Trophoblast cell (in vitro differentiated cells and primary cell): ENCODE results near the gene OR10V1.
"Not testable (repeated sequence)": the region's sequence is repeated elsewhere in the genome, so short reads cannot be mapped to it uniquely, and the experiment has no call there.

Experiments
- DNase-seq, 2 donors: peaks; one replicate each; pipeline ENCODE4 v3.0.0-alpha.2; 2016
- H2AFZ ChIP-seq: 2 replicates; pipeline ENCODE4 v1.6.1; 2013; ENCODE audit warnings: low read length, moderate library complexity, mild to moderate bottlenecking; ENCODE audit not compliant: insufficient read depth, poor library complexity
- H2AK5ac ChIP-seq: 2 replicates; pipeline ENCODE4 v1.6.1; 2013; ENCODE audit warnings: mild to moderate bottlenecking, low read length
- H2BK120ac ChIP-seq: 2 replicates; pipeline ENCODE4 v1.6.1; 2013; ENCODE audit warnings: low read length, mild to moderate bottlenecking, moderate library complexity; ENCODE audit not compliant: insufficient read depth, poor library complexity
- H2BK12ac ChIP-seq: 2 replicates; pipeline ENCODE4 v1.6.1; 2013; ENCODE audit warnings: mild to moderate bottlenecking, low read length, moderate library complexity
- H2BK5ac ChIP-seq: 2 replicates; pipeline ENCODE4 v1.6.1; 2013; ENCODE audit warnings: low read length, low read depth, moderate library complexity, mild to moderate bottlenecking; ENCODE audit not compliant: poor library complexity
- H3K14ac ChIP-seq: 2 replicates; pipeline ENCODE4 v1.6.1; 2013; ENCODE audit warnings: mild to moderate bottlenecking, low read length
- H3K18ac ChIP-seq: 2 replicates; pipeline ENCODE4 v1.6.1; 2013; ENCODE audit warnings: mild to moderate bottlenecking, low read length
- H3K23ac ChIP-seq: 2 replicates; pipeline ENCODE4 v1.6.1; 2013; ENCODE audit warnings: low read length
- H3K27ac ChIP-seq: 2 replicates; pipeline ENCODE4 v1.5.1; 2013; ENCODE audit warnings: low read depth, mild to moderate bottlenecking, inconsistent platforms, low read length, moderate library complexity
- H3K27me3 ChIP-seq: 2 replicates; pipeline ENCODE4 v1.6.1; 2013; ENCODE audit warnings: inconsistent platforms, mild to moderate bottlenecking, low read length, moderate library complexity; ENCODE audit not compliant: insufficient read depth
- H3K36me3 ChIP-seq, 2 experiments: 1 replicate in 1 of 2; 2 replicates in 1 of 2; pipeline ENCODE4 v1.6.1; 2013; ENCODE audit warnings: low read length in 2 of 2, mild to moderate bottlenecking in 2 of 2, moderate library complexity in 1 of 2; ENCODE audit not compliant: insufficient read depth in 2 of 2, control insufficient read depth in 1 of 2
- H3K4ac ChIP-seq: 2 replicates; pipeline ENCODE4 v1.6.1; 2013; ENCODE audit warnings: low read depth, mild to moderate bottlenecking, low read length, moderate library complexity
- H3K4me1 ChIP-seq, 2 experiments: 1 replicate in 1 of 2; 2 replicates in 1 of 2; pipeline ENCODE4 v1.6.1; 2013; ENCODE audit warnings: low read length in 2 of 2, mild to moderate bottlenecking in 2 of 2, moderate library complexity in 1 of 2; ENCODE audit not compliant: insufficient read depth in 2 of 2, control insufficient read depth in 1 of 2
- H3K4me2 ChIP-seq: 2 replicates; pipeline ENCODE4 v1.6.1; 2013; ENCODE audit warnings: inconsistent platforms, mild to moderate bottlenecking, low read length, moderate library complexity
- H3K4me3 ChIP-seq: 2 replicates; pipeline ENCODE4 v1.5.1; 2013; ENCODE audit warnings: mild to moderate bottlenecking, low read depth, low read length, inconsistent platforms
- H3K79me1 ChIP-seq: one replicate; pipeline ENCODE4 v1.6.1; 2013; ENCODE audit warnings: low read length
- H3K79me2 ChIP-seq: 2 replicates; pipeline ENCODE4 v1.6.1; 2013; ENCODE audit warnings: low read length, mild to moderate bottlenecking; ENCODE audit not compliant: control insufficient read depth, insufficient read depth, poor library complexity
- H3K9ac ChIP-seq: 2 replicates; pipeline ENCODE4 v1.6.1; 2013; ENCODE audit warnings: mild to moderate bottlenecking, low read length
- H3K9me3 ChIP-seq: 2 replicates; pipeline ENCODE4 v1.6.1; 2013; ENCODE audit warnings: low read depth, mild to moderate bottlenecking, control low read depth, inconsistent platforms, low read length; ENCODE audit not compliant: insufficient read depth
- H4K12ac ChIP-seq: 2 replicates; pipeline ENCODE4 v1.6.1; 2013; ENCODE audit warnings: low read depth, mild to moderate bottlenecking, low read length, moderate library complexity
- H4K8ac ChIP-seq: 2 replicates; pipeline ENCODE4 v1.6.1; 2013; ENCODE audit warnings: low read depth, mild to moderate bottlenecking, low read length, moderate library complexity
- H4K91ac ChIP-seq: one replicate; pipeline ENCODE4 v1.6.1; 2013; ENCODE audit warnings: low read depth, mild to moderate bottlenecking, low read length, moderate library complexity
- WGBS: extraction: QIAGEN DNeasy Blood & Tissue Kit; methylation state at CpG from one replicate; pipeline ENCODE4 v1.1.7; 2013; ENCODE audit warnings: missing lambda C conversion rate; ENCODE audit not compliant: insufficient read length, insufficient coverage; ENCODE audit errors: extremely low coverage; 5-methylcytosine and 5-hydroxymethylcytosine counted together

OR10V1 gene

GRCh38 chr11:59705294-59705693, 8.4 kb downstream of the OR10V1 start:
- no peak overlapping the region for H3K9ac ChIP-seq
- H3K18ac ChIP-seq: no peak overlapping the region
- peak overlapping the region; percentile 22 for H2BK12ac ChIP-seq
- no peak overlapping the region for H4K8ac ChIP-seq
- H3K4me2 ChIP-seq: no peak overlapping the region
- H3K9me3 ChIP-seq: no peaks in the 10 kb centered on the region
- H3K4me3 ChIP-seq: no peak overlapping the region
- no peak overlapping the region for H3K27ac ChIP-seq
- no peak overlapping the region for H3K4ac ChIP-seq
- H4K12ac ChIP-seq: no peak overlapping the region
- no peak overlapping the region for H2BK120ac ChIP-seq
- H2AFZ ChIP-seq: no peak overlapping the region
- no peak overlapping the region for H3K23ac ChIP-seq
- peaks cover 4% of the 10 kb centered on the region for H3K79me1 ChIP-seq
- H4K91ac ChIP-seq: no peak overlapping the region
- peaks cover 3% of the 10 kb centered on the region in 2 experiments for H3K4me1 ChIP-seq
- H2BK5ac ChIP-seq: no peak overlapping the region
- no peak for DNase-seq
- H3K14ac ChIP-seq: no peak overlapping the region
- no peaks in the 10 kb centered on the region for H3K79me2 ChIP-seq
- no peaks in the 10 kb centered on the region for H3K36me3 ChIP-seq
- no peaks in the 10 kb centered on the region for H3K27me3 ChIP-seq
- H2AK5ac ChIP-seq: no peak overlapping the region
- WGBS: no CpG with 5 or more reads among the region's 6 CpGs

- H3K27ac ChIP-seq, H2BK120ac ChIP-seq, H3K79me2 ChIP-seq, H2AK5ac ChIP-seq, H3K79me1 ChIP-seq, H3K4ac ChIP-seq, H2AFZ ChIP-seq, H3K14ac ChIP-seq, H3K18ac ChIP-seq, H2BK12ac ChIP-seq, H3K27me3 ChIP-seq, H3K9ac ChIP-seq, H3K36me3 ChIP-seq, H2BK5ac ChIP-seq, H4K91ac ChIP-seq, H3K23ac ChIP-seq, H3K4me2 ChIP-seq, H3K4me3 ChIP-seq, H4K8ac ChIP-seq, H4K12ac ChIP-seq, DNase-seq, H3K9me3 ChIP-seq, H3K4me1 ChIP-seq: not testable (repeated sequence)
- WGBS: no CpG with 5 or more reads among the region's 1 CpG
Observed at GRCh38 chr11:59703515-59703914, 10.1 kb downstream of the OR10V1 start.

DNA sequence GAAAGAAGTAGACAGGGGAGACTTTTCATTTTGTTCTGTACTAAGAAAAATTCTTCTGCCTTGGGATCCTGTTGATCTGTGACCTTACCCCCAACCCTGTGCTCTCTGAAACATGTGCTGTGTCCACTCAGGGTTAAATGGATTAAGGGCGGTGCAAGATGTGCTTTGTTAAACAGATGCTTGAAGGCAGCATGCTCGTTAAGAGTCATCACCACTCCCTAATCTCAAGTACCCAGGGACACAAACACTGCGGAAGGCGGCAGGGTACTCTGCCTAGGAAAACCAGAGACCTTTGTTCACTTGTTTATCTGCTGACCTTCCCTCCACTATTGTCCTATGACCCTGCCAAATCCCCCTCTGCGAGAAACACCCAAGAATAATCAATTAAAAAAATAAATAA, 13.5 kb downstream of the OR10V1 start:
- H3K27me3 ChIP-seq, H4K8ac ChIP-seq, H3K27ac ChIP-seq, H3K9me3 ChIP-seq, DNase-seq, H3K14ac ChIP-seq, H3K9ac ChIP-seq, H3K79me1 ChIP-seq, H3K4me3 ChIP-seq, H3K79me2 ChIP-seq, H3K18ac ChIP-seq, H3K4ac ChIP-seq, H4K12ac ChIP-seq, H3K4me1 ChIP-seq, H3K36me3 ChIP-seq, H2BK120ac ChIP-seq, H3K23ac ChIP-seq, H2BK5ac ChIP-seq, H2BK12ac ChIP-seq, H2AK5ac ChIP-seq, H4K91ac ChIP-seq, H3K4me2 ChIP-seq, H2AFZ ChIP-seq: not testable (repeated sequence)
- WGBS: no CpG with 5 or more reads among the region's 5 CpGs

DNA sequence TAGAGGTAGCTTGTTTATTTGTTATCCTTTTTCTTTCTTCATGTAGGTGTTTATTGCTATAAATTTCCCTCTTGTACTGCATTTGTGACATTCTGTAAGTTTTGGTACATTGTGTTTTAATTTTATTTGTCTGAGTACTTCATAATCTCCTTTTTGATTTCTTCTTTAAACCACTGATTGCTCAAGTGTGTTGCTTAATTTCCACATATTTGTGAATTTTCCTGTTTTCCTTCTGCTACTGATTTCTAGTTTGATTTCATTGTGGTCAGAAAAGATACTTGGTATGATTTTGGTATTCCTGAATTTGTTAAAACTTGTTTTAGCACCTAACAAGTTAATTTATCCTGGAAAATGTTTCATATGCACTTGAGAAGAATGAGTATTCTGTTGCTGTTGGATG, 15.1 kb downstream of the OR10V1 start:
- Histone ChIP-seq H4K91ac (no peak overlapping the region), H4K12ac (no peak overlapping the region), H3K23ac (no peak overlapping the region), H3K27ac (no peak overlapping the region), H2BK5ac (no peak overlapping the region), H3K79me2 (no peaks in the 10 kb centered on the region), H3K4me2 (no peak overlapping the region), H3K9me3 (no peaks in the 10 kb centered on the region), H3K18ac (no peak overlapping the region), H3K36me3 (no peaks in the 10 kb centered on the region), H4K8ac (no peak overlapping the region), H2BK120ac (no peak overlapping the region), H3K79me1 (no peaks in the 10 kb centered on the region), H3K4me3 (no peak overlapping the region), H2BK12ac (no peak overlapping the region), H2AFZ (no peak overlapping the region), H2AK5ac (no peak overlapping the region), H3K4me1 (no peaks in the 10 kb centered on the region), H3K27me3 (no peaks in the 10 kb centered on the region), H3K4ac (no peak overlapping the region), H3K9ac (no peak overlapping the region), H3K14ac (no peak overlapping the region)
- no peak for DNase-seq

DNA sequence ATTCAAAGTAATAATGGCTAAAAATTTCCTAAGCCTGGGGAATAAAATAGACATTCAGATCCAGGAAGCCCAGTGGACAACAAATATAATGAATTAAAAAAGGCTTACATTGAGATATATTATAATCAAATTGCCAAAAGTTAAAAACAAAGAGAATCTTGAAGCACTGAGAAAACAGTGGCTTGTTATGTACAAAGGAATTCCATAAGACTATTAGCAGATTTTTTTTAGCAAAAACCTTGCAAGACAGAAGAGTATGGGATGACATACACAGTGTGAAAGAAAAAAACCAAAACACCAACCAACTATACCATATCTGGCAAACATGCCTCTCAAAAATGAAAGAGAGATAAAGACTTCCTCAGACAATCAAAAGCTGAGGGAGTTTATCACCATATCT, 20.7 kb downstream of the OR10V1 start:
- Histone ChIP-seq H3K4me1 (peaks cover 0 to 2% of the 10 kb centered on the region in 2 experiments), H3K79me2 (no peaks in the 10 kb centered on the region), H3K27ac (no peak overlapping the region), H3K9ac (no peak overlapping the region), H2AK5ac (no peak overlapping the region), H3K4ac (no peak overlapping the region), H3K23ac (no peak overlapping the region), H4K8ac (no peak overlapping the region), H2BK120ac (no peak overlapping the region), H3K9me3 (no peaks in the 10 kb centered on the region), H2AFZ (no peak overlapping the region), H4K91ac (no peak overlapping the region), H2BK5ac (no peak overlapping the region), H3K18ac (no peak overlapping the region), H2BK12ac (no peak overlapping the region), H3K79me1 (no peaks in the 10 kb centered on the region), H3K4me3 (no peak overlapping the region), H3K4me2 (no peak overlapping the region), H3K36me3 (no peaks in the 10 kb centered on the region), H4K12ac (no peak overlapping the region), H3K27me3 (no peaks in the 10 kb centered on the region), H3K14ac (no peak overlapping the region)
- no peak for DNase-seq
